Osteoblast (primary cell): ENCODE data around the gene RILPL2. TPM values are rescaled to one million over a fixed set of nuclear protein-coding genes. Genes with fewer than 3 reads are reported as not detected.
"Not testable (repeated sequence)": the region's sequence is repeated elsewhere in the genome, so short reads cannot be mapped to it uniquely, and the experiment has no call there.

ENCODE experiments used
- DNase-seq: peaks from one replicate; pipeline ENCODE4 v3.0.0; 2011; ENCODE audit warnings: low spot score, mixed read lengths; ENCODE audit not compliant: insufficient read length; ENCODE audit errors: missing footprints
- H2AFZ ChIP-seq: 2 replicates; pipeline ENCODE4 v1.6.0; 2011; ENCODE audit warnings: mild to moderate bottlenecking, low read length
- H3K27ac ChIP-seq: 2 replicates; pipeline ENCODE4 v1.5.1; 2011; ENCODE audit warnings: mild to moderate bottlenecking, low read depth, low read length, moderate library complexity
- H3K27me3 ChIP-seq: 2 replicates; pipeline ENCODE4 v1.6.0; 2012; ENCODE audit warnings: mild to moderate bottlenecking, control low read depth, inconsistent platforms, low read length, moderate library complexity; ENCODE audit not compliant: insufficient read depth
- H3K36me3 ChIP-seq: 2 replicates; pipeline ENCODE4 v1.5.1; 2011; ENCODE audit warnings: mild to moderate bottlenecking, low read length, control low read depth, moderate library complexity; ENCODE audit not compliant: insufficient read depth
- H3K4me1 ChIP-seq: 2 replicates; pipeline ENCODE4 v1.5.1; 2011; ENCODE audit warnings: mild to moderate bottlenecking, low read length, control low read depth, moderate library complexity; ENCODE audit not compliant: insufficient read depth
- H3K4me2 ChIP-seq: 2 replicates; pipeline ENCODE4 v1.6.0; 2011; ENCODE audit warnings: mild to moderate bottlenecking, low read length; ENCODE audit not compliant: insufficient read depth
- H3K4me3 ChIP-seq: fragments of 200-600 bp; sonication (generic); 3 replicates; pipeline ENCODE4 v1.5.1; 2012; ENCODE audit warnings: mild to moderate bottlenecking, low read length, inconsistent platforms; ENCODE audit not compliant: insufficient read depth
- H3K79me2 ChIP-seq: 2 replicates; pipeline ENCODE4 v1.6.0; 2012; ENCODE audit warnings: mild to moderate bottlenecking, low read length, control low read depth, inconsistent platforms; ENCODE audit not compliant: insufficient read depth
- H3K9me3 ChIP-seq: 2 replicates; pipeline ENCODE4 v1.5.1; 2011; ENCODE audit warnings: low read depth, low read length, control low read depth
- H4K20me1 ChIP-seq: 2 replicates; pipeline ENCODE4 v1.6.0; 2012; ENCODE audit warnings: mild to moderate bottlenecking, low read length, control low read depth; ENCODE audit not compliant: insufficient read depth
- total RNA-seq: library from RNA; depleted of rRNA; stranded (reverse); fragments of >200 nt; gene quantifications from 2 replicates; pipeline ENCODE4 v1.2.3, GENCODE V29; 2012
- TF ChIP-seq, protein P1 (sequence below): IDR thresholded peaks from 2 replicates; pipeline ENCODE4 v1.5.1; 2011; ENCODE audit warnings: mild to moderate bottlenecking, low read depth, low read length, moderate library complexity; ENCODE audit errors: extremely low read depth

The RILPL2 gene
- total RNA-seq, 1 donor = 5.1 TPM

DNA sequence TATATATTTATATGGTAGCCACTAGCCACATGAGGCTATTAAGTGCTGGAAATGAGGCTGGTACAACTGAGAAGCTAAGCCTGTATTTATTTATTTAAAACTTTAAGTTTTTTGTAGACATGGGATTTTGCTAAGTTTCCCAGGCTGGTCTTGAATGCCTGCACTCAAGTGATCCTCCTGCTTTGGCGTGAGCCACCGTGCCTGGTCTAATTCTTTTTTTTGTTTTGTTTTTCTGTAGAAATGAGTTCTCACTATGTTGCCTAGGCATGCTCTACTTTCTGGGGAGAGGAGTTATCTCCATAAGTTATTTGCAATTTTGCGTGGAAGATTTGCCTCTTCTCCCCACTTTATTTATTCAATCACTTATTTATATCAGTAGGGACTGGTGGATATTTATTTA lies 16.7 kb upstream of the RILPL2 start:
- TF ChIP-seq, protein P1, sequence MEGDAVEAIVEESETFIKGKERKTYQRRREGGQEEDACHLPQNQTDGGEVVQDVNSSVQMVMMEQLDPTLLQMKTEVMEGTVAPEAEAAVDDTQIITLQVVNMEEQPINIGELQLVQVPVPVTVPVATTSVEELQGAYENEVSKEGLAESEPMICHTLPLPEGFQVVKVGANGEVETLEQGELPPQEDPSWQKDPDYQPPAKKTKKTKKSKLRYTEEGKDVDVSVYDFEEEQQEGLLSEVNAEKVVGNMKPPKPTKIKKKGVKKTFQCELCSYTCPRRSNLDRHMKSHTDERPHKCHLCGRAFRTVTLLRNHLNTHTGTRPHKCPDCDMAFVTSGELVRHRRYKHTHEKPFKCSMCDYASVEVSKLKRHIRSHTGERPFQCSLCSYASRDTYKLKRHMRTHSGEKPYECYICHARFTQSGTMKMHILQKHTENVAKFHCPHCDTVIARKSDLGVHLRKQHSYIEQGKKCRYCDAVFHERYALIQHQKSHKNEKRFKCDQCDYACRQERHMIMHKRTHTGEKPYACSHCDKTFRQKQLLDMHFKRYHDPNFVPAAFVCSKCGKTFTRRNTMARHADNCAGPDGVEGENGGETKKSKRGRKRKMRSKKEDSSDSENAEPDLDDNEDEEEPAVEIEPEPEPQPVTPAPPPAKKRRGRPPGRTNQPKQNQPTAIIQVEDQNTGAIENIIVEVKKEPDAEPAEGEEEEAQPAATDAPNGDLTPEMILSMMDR = no peak
- Histone ChIP-seq H3K36me3 (no peaks in the 10 kb centered on the region), H3K4me1 (no peaks in the 10 kb centered on the region), H3K27ac (no peak overlapping the region), H3K9me3 (no peaks in the 10 kb centered on the region), H4K20me1 (no peaks in the 10 kb centered on the region), H3K4me2 (no peak overlapping the region), H3K27me3 (no peaks in the 10 kb centered on the region), H2AFZ (no peak overlapping the region), H3K4me3 (no peak overlapping the region), H3K79me2 (no peaks in the 10 kb centered on the region)
- no peak for DNase-seq

DNA sequence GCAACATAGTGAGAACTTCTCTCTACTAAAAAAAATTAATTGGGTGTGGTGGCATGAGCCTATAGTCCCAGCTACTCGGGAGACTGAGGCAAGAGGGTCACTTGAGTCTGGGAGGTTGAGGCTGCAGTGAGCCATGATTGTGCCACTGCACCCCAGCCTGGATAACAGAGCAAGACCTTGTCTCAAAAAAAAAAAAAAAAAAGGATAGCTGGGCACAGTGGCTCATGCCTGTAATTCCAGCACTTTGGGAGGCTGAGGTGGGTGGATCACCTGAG lies 15.7 kb upstream of the RILPL2 start:
- H4K20me1 ChIP-seq, H3K4me1 ChIP-seq, H3K9me3 ChIP-seq, H3K36me3 ChIP-seq, H3K4me3 ChIP-seq, H3K27ac ChIP-seq, H3K27me3 ChIP-seq, H3K4me2 ChIP-seq, H2AFZ ChIP-seq, H3K79me2 ChIP-seq, DNase-seq: not testable (repeated sequence)

DNA sequence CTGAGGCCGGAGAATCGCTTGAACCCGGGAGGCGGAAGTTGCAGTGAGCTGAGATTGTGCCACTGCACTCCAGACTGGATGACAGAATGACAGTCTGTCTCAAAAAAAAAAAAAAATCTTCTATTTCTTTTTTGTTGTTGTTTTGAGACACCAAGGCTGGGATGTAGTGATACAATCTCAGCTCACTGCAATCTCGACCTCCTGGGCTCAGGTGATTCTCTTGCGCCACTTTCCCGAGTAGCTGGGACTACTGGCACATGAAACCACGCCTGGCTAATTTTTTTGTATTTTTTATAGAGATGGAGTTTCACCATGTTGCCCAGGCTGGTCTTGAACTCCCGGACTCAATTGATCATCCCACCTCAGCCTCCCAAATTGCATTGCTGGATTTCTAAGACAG lies 14.2 kb upstream of the RILPL2 start:
- no peak for DNase-seq
- Histone ChIP-seq H3K4me3 (no peak overlapping the region), H3K27ac (no peak overlapping the region), H3K4me1 (peaks cover 9% of the 10 kb centered on the region), H4K20me1 (no peaks in the 10 kb centered on the region), H3K79me2 (no peaks in the 10 kb centered on the region), H3K36me3 (no peaks in the 10 kb centered on the region), H3K27me3 (no peaks in the 10 kb centered on the region), H3K9me3 (no peaks in the 10 kb centered on the region), H2AFZ (no peak overlapping the region), H3K4me2 (no peak overlapping the region)
- TF ChIP-seq, protein P1 = no peak

GRCh38 chr12:123449856-123450255 lies 13.4 kb upstream of the RILPL2 start:
- Histone ChIP-seq H3K4me3 (no peak overlapping the region), H4K20me1 (no peaks in the 10 kb centered on the region), H3K36me3 (no peaks in the 10 kb centered on the region), H3K9me3 (no peaks in the 10 kb centered on the region), H3K27ac (no peak overlapping the region), H3K79me2 (no peaks in the 10 kb centered on the region), H3K4me2 (no peak overlapping the region), H3K4me1 (peaks cover 17% of the 10 kb centered on the region), H3K27me3 (no peaks in the 10 kb centered on the region), H2AFZ (no peak overlapping the region)
- no peak for DNase-seq
- TF ChIP-seq, protein P1 = no peak

DNA sequence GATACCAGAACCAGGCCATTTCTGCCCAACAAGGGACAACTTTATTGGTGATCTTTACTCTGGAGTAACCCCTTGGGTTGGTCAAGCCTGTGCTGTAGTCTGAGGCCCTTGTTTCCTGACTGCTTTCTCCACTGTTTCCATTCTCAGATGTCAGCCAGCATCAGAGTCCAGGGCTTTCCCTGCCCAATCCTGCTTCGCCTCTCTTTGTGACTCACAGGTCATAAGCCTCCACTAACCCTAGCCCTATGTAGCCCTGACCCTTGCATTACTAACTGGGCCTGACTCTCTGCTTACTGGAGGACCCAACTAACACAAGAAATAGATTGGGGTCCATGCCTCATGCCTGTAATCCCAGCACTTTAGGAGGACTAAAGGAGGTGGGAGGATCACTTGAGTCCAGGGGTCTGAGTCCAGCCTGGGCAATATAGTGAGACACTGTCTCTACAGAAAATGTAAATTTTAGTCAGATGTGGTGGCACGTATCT lies 12.8 kb upstream of the RILPL2 start:
- Histone ChIP-seq H4K20me1 (no peaks in the 10 kb centered on the region), H3K27ac (no peak overlapping the region), H3K4me2 (no peak overlapping the region), H2AFZ (peak overlapping the region; percentile 6), H3K36me3 (no peaks in the 10 kb centered on the region), H3K27me3 (no peaks in the 10 kb centered on the region), H3K4me3 (no peak overlapping the region), H3K4me1 (peaks cover 21% of the 10 kb centered on the region), H3K79me2 (no peaks in the 10 kb centered on the region), H3K9me3 (no peaks in the 10 kb centered on the region)
- TF ChIP-seq, protein P1 = no peak
- peak; percentile 6 for DNase-seq
